ENCODE measurements around the gene INTS6. TPM values are rescaled to one million over a fixed set of nuclear protein-coding genes. Genes with fewer than 3 reads are reported as not detected.

INTS6 gene
- total and polyA plus RNA-seq, 2 of the 4 experiments (the other 2 are of a cell fraction): 12.9 to 42.3 TPM

- Histone ChIP-seq H3K27me3 (ENCODE audit: control insufficient read depth, insufficient read depth, low read length) (no peaks in the 10 kb centered on the region), H3K36me3 (ENCODE audit: control insufficient read depth, insufficient read depth, low read length) (peaks cover 32% of the 10 kb centered on the region), H2BK15ac (ENCODE audit: low read depth, low read length) (no peak overlapping the region), H4K20me1 (ENCODE audit: insufficient read depth, low read length) (peaks cover 12% of the 10 kb centered on the region), H4K5ac (ENCODE audit: low read depth, low read length) (no peak overlapping the region), H2AFZ (replicated peaks; ENCODE audit: low read length, poor library complexity) (no peak overlapping the region), H2BK5ac (ENCODE audit: low read depth, low read length, poor library complexity, severe bottlenecking) (no peak overlapping the region), H4K8ac (ENCODE audit: low read depth in 2 of 2, low read length in 2 of 2) (no peak overlapping the region), H3K9me3 (ENCODE audit: control insufficient read depth, insufficient read depth, low read length) (no peaks in the 10 kb centered on the region), H3K14ac (replicated peaks; ENCODE audit: low read depth, low read length) (no peak overlapping the region), H3K27ac (ENCODE audit: insufficient read depth, low read length) (no peak overlapping the region), H4K91ac (ENCODE audit: insufficient read depth, low read depth, low read length) (no peak overlapping the region), H3K4me3 (ENCODE audit: insufficient read depth, low read depth, low read length) (no peak overlapping the region), H3K18ac (ENCODE audit: low read depth, low read length) (no peak overlapping the region), H2AK9ac (replicated peaks; ENCODE audit: low read depth, low read length, poor library complexity) (no peak overlapping the region), H3K23ac (ENCODE audit: low read depth, low read length) (no peak overlapping the region), H3K56ac (ENCODE audit: extremely low read depth, insufficient read depth, low read length) (no peak overlapping the region), H2AK5ac (ENCODE audit: low read depth, low read length) (no peak overlapping the region), H3K4ac (ENCODE audit: low read depth, low read length) (no peak overlapping the region), H3K9me1 (ENCODE audit: insufficient read depth, low read length) (peaks cover 8% of the 10 kb centered on the region; the same call in 1 of the 2 replicates), H2BK20ac (ENCODE audit: low read depth, low read length) (no peak overlapping the region), H3K4me1 (ENCODE audit: control insufficient read depth, insufficient read depth, low read length) (peaks cover 4% of the 10 kb centered on the region), H3K9ac (ENCODE audit: low read depth, low read length) (no peak overlapping the region), H2BK120ac (ENCODE audit: low read depth, low read length) (no peak overlapping the region), H3K79me1 (ENCODE audit: low read depth in 1 of 2, low read length in 2 of 2) (peaks cover 19 to 26% of the 10 kb centered on the region in 2 experiments), H3K4me2 (ENCODE audit: low read depth, low read length) (no peak overlapping the region)
- intact Hi-C loops (cut with micrococcal nuclease) (no loop called here), in situ Hi-C loops (cut with MboI; ENCODE audit: low sequenced_read_pairs) (no loop called here), dilution Hi-C loops (cut with HindIII; ENCODE audit: low sequenced_read_pairs, unreplicated experiment) (no loop called here)
- 100% methylated on average over 1 of the region's 2 CpGs; no CpG with 5 or more reads in 1 of the 2 experiments for WGBS, 2 experiments (ENCODE audit: extremely low coverage in 2 of 2, insufficient read length in 1 of 2)
- BruUV-seq (replicated peaks): no TSS peak
- POLR2A ChIA-PET (ENCODE audit: unreplicated experiment): no interaction called here
- DNase-seq (no peak), ATAC-seq (ENCODE audit: low read depth) (no peak)
- TF ChIP-seq NFE2L2 (IDR thresholded peaks at IDR 0.05; ENCODE audit: low read depth, low read length): no peak
- CTCF ChIA-PET: no interaction called here
Measured at GRCh38 chr13:51373451-51373850, 79.4 kb downstream of the INTS6 start.
